Measurements from ENCODE around the gene WDR5.

The WDR5 gene

GRCh38 chr9:134159566-134160245 lies 23.8 kb downstream of the WDR5 start:
- DNase-seq (ENCODE audit: low read depth): no peak

- DNase-seq (ENCODE audit: low read depth): no peak
Measured at GRCh38 chr9:134161647-134162046, 25.8 kb downstream of the WDR5 start.

- DNase-seq (ENCODE audit: low read depth): no peak
Measured at GRCh38 chr9:134162212-134162775, 26.4 kb downstream of the WDR5 start.

- DNase-seq (ENCODE audit: low read depth): no peak
Measured at GRCh38 chr9:134162926-134163370, 27.1 kb downstream of the WDR5 start.

- DNase-seq (ENCODE audit: low read depth): peak; percentile 61
Measured at GRCh38 chr9:134163371-134164196, 27.7 kb downstream of the WDR5 start.

- DNase-seq (ENCODE audit: low read depth): no peak
Measured at GRCh38 chr9:134164879-134165278, 29.0 kb downstream of the WDR5 start.

- DNase-seq (ENCODE audit: low read depth): peak; percentile 19
Measured at GRCh38 chr9:134165357-134166315, 29.8 kb downstream of the WDR5 start.

- DNase-seq (ENCODE audit: low read depth): no peak
Measured at GRCh38 chr9:134166374-134166773, 30.5 kb downstream of the WDR5 start.

- DNase-seq (ENCODE audit: low read depth): no peak
Measured at GRCh38 chr9:134167530-134167931, 31.6 kb downstream of the WDR5 start.

- no peak for DNase-seq (ENCODE audit: low read depth)
Measured at GRCh38 chr9:134168757-134169550, 33.1 kb downstream of the WDR5 start.

GRCh38 chr9:134169724-134170401 lies 34.0 kb downstream of the WDR5 start:
- no peak for DNase-seq (ENCODE audit: low read depth)

- no peak for DNase-seq (ENCODE audit: low read depth)
Measured at GRCh38 chr9:134170532-134171315, 34.8 kb downstream of the WDR5 start.

- DNase-seq (ENCODE audit: low read depth): no peak
Measured at GRCh38 chr9:134171316-134172197, 35.7 kb downstream of the WDR5 start.

- DNase-seq (ENCODE audit: low read depth): no peak
Measured at GRCh38 chr9:134172198-134173126, 36.6 kb downstream of the WDR5 start.

GRCh38 chr9:134173127-134174072 lies 37.5 kb downstream of the WDR5 start:
- no peak for DNase-seq (ENCODE audit: low read depth)

- no peak for DNase-seq (ENCODE audit: low read depth)
Measured at GRCh38 chr9:134174073-134174449, 38.2 kb downstream of the WDR5 start.
